ENCODE data around the gene CDKN2AIP.

DNA sequence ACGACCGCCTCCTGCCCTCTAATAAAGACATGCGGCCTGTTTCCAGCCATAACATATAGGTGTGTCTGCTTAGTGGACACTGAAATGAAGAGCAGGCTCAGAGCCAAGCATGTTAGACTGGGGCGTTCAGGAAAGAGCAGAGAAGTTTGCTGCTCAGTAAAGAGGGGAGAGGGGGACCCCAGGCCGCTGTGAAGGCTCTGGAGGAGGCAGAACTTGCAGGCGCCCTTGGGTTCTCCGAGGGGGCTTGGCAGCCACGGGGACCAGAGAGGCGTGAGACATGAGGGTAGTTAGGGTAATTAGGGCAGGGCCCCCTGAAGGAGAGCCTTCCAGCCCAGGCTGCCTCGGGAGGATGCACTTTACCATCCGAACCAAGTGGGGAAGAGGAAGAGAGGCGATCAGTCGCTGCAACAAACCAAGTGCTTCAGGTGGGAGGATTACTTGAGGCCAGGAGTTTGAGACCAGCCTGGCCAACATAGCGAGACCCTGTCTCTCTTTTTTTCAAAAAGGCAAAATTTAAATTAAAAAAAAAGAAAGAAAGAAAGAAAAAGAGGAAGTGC, 46.6 kb upstream of the CDKN2AIP start:
- TF ChIP-seq, protein P1, sequence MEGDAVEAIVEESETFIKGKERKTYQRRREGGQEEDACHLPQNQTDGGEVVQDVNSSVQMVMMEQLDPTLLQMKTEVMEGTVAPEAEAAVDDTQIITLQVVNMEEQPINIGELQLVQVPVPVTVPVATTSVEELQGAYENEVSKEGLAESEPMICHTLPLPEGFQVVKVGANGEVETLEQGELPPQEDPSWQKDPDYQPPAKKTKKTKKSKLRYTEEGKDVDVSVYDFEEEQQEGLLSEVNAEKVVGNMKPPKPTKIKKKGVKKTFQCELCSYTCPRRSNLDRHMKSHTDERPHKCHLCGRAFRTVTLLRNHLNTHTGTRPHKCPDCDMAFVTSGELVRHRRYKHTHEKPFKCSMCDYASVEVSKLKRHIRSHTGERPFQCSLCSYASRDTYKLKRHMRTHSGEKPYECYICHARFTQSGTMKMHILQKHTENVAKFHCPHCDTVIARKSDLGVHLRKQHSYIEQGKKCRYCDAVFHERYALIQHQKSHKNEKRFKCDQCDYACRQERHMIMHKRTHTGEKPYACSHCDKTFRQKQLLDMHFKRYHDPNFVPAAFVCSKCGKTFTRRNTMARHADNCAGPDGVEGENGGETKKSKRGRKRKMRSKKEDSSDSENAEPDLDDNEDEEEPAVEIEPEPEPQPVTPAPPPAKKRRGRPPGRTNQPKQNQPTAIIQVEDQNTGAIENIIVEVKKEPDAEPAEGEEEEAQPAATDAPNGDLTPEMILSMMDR (IDR thresholded peaks at IDR 0.05), result no peak
- TF ChIP-seq KDM1A (IDR thresholded peaks at IDR 0.05; ENCODE audit: low read depth) (no peak), RNF2 (IDR thresholded peaks at IDR 0.05; ENCODE audit: borderline replicate concordance, low read depth) (no peak), CBX2 (IDR thresholded peaks at IDR 0.05; ENCODE audit: borderline replicate concordance, low read depth) (no peak), SMC3 (IDR thresholded peaks at IDR 0.05) (no peak), RAD21 (conservative IDR thresholded peaks at IDR 0.05 in 1 of 2, IDR thresholded peaks at IDR 0.05 in 1 of 2) (no peak), CEBPB (IDR thresholded peaks at IDR 0.05) (no peak), EP300 (IDR thresholded peaks at IDR 0.05) (no peak), HDAC2 (IDR thresholded peaks at IDR 0.05) (no peak)
- TF ChIP-seq, protein P2, sequence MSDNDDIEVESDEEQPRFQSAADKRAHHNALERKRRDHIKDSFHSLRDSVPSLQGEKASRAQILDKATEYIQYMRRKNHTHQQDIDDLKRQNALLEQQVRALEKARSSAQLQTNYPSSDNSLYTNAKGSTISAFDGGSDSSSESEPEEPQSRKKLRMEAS (IDR thresholded peaks at IDR 0.05), result no peak
